T-helper 1 cell treated with Interleukin-12 subunit alpha and Interleukin-12 subunit beta and Interleukin-4 antibody, amounts not matched to agents 30 ng/mL and 1 ng/mL, for 36 hours (primary cell): ENCODE data around the gene ARL15. TPM values are rescaled to one million over a fixed set of nuclear protein-coding genes. Genes with fewer than 3 reads are reported as not detected.
"Not testable (repeated sequence)": the region's sequence is repeated elsewhere in the genome, so short reads cannot be mapped to it uniquely, and the experiment has no call there.

Experiments used
- intact Hi-C: fragments of 100-400 bp; cut with micrococcal nuclease; formaldehyde crosslinking; loops from one replicate; pipeline ENCODE4 v1.15.1; 2024
- total RNA-seq: library from RNA; stranded (reverse); gene quantifications from 2 replicates; pipeline ENCODE4 v1.2.3, GENCODE V29; 2022

Gene ARL15
- 13.1 and 14.4 TPM in 2 replicates for total RNA-seq

GRCh38 chr5:54310433-54311175 lies at the start of gene ARL15:
Gene ARL15, minus strand, starts transcription at chr5:54310573.
- intact Hi-C loops: loop anchor here (1.0 to 10.0 kb wide), 21 partner anchors 68 to 1363 kb away; partner anchors contain the start of genes CDC20B, DHX29, GZMA and MOCS2

GRCh38 chr5:54360089-54360488 lies 49.7 kb upstream of the ARL15 start:
- intact Hi-C loops: no loop called here

- intact Hi-C loops: no loop called here
Observed at GRCh38 chr5:54357408-54358058, 47.2 kb upstream of the ARL15 start.

- intact Hi-C loops: not testable (repeated sequence)
Observed at GRCh38 chr5:54353933-54354564, 43.7 kb upstream of the ARL15 start.

GRCh38 chr5:54352580-54352979 lies 42.2 kb upstream of the ARL15 start:
- intact Hi-C loops: not testable (repeated sequence)

- intact Hi-C loops: no loop called here
Observed at GRCh38 chr5:54347221-54347865, 37.0 kb upstream of the ARL15 start.

- intact Hi-C loops: loop anchor here (5.0 kb wide), 1 partner anchor 53 kb away; no protein-coding TSS in a partner anchor
Observed at GRCh38 chr5:54344653-54345052, 34.3 kb upstream of the ARL15 start.

GRCh38 chr5:54341971-54342370 lies 31.6 kb upstream of the ARL15 start:
- intact Hi-C loops: loop anchor here (5.0 kb wide), 1 partner anchor 55 kb away; no protein-coding TSS in a partner anchor

- intact Hi-C loops: no loop called here
Observed at GRCh38 chr5:54337523-54337922, 27.1 kb upstream of the ARL15 start.

GRCh38 chr5:54332720-54333119 lies 22.3 kb upstream of the ARL15 start:
- intact Hi-C loops: no loop called here

- intact Hi-C loops: no loop called here
Observed at GRCh38 chr5:54329731-54330709, 19.6 kb upstream of the ARL15 start.

GRCh38 chr5:54326662-54327270 lies 16.4 kb upstream of the ARL15 start:
- intact Hi-C loops: no loop called here

GRCh38 chr5:54325610-54326311 lies 15.4 kb upstream of the ARL15 start:
- intact Hi-C loops: no loop called here

- intact Hi-C loops: no loop called here
Observed at GRCh38 chr5:54325272-54325609, 14.9 kb upstream of the ARL15 start.

GRCh38 chr5:54324651-54325271 lies 14.4 kb upstream of the ARL15 start:
- intact Hi-C loops: no loop called here

GRCh38 chr5:54323495-54323894 lies 13.1 kb upstream of the ARL15 start:
- intact Hi-C loops: no loop called here

GRCh38 chr5:54320256-54320655 lies 9.9 kb upstream of the ARL15 start:
- intact Hi-C loops: no loop called here

GRCh38 chr5:54317511-54318260 lies 7.3 kb upstream of the ARL15 start:
- intact Hi-C loops: loop anchor here (10.0 kb wide), 1 partner anchor 1217 kb away; the partner anchor contains the start of gene PLPP1
